H1 (cell line): ENCODE results near the gene OOSP2. TPM values are rescaled to one million over a fixed set of nuclear protein-coding genes. Genes with fewer than 3 reads are reported as not detected.

ENCODE experiments used
- ATF3 ChIP-seq: IDR thresholded peaks from 2 replicates; pipeline ENCODE4 v1.6.1; 2011; ENCODE audit warnings: low read depth, mild to moderate bottlenecking, low read length; ENCODE audit not compliant: insufficient read depth
- EZH2 ChIP-seq: fragments of 200-600 bp; sonication (generic); IDR thresholded peaks from 2 replicates; pipeline ENCODE4 v1.7.1; 2012; ENCODE audit warnings: low read depth, mild to moderate bottlenecking, moderate library complexity, low read length, inconsistent platforms; ENCODE audit not compliant: severe bottlenecking
- PHF8 ChIP-seq: fragments of 200-600 bp; sonication (generic); conservative IDR thresholded peaks from 2 replicates; pipeline ENCODE4 v1.7.1; 2012; ENCODE audit warnings: low read depth, mild to moderate bottlenecking, inconsistent platforms, low read length, moderate library complexity
- TAF7 ChIP-seq: optimal IDR thresholded peaks from 2 replicates; pipeline ENCODE3; 2011; ENCODE audit warnings: low read depth, mild to moderate bottlenecking, inconsistent platforms, low read length, moderate library complexity, borderline replicate concordance
- polyA plus RNA-seq, 7 experiments: library from polyadenylated mRNA; depleted of rRNA in 3 of 7; stranded (reverse) in 5 of 7; unstranded in 2 of 7; fragments of >200 nt in 5 of 7; fragments of 200-250 nt in 2 of 7; gene quantifications; 1 replicate in 5 of 7; 2 replicates in 1 of 7; 4 replicates in 1 of 7; pipeline versions ENCODE4 v1.2.1 to v1.2.3, GENCODE V29; 2011 to 2013; ENCODE audit warnings: missing spikeins in 2 of 7, mixed read lengths in 2 of 7
- total RNA-seq: library from RNA; stranded (reverse); fragmentation: NEBNext Ultra II Directional; extraction: Animal tissue kit (Norgen Biotek cat#: 25700); gene quantifications from 2 replicates; pipeline ENCODE4 v1.2.1, GENCODE V29; 2021
- TF ChIP-seq, protein P1 (sequence below): fragments of 300-600 bp; sonication (generic); IDR thresholded peaks from 2 replicates; pipeline ENCODE4 v1.7.1; 2012; ENCODE audit warnings: low read length, moderate library complexity, mild to moderate bottlenecking, inconsistent platforms; ENCODE audit not compliant: insufficient replicate concordance

OOSP2 gene
- total and polyA plus RNA-seq, 2 of the 8 experiments (the other 6 are each of a cell fraction or from before 2014, with no cell fraction given) = not detected

- TF ChIP-seq ATF3 (no peak), PHF8 (no peak), EZH2 (no peak), TAF7 (no peak)
- TF ChIP-seq, protein P1, sequence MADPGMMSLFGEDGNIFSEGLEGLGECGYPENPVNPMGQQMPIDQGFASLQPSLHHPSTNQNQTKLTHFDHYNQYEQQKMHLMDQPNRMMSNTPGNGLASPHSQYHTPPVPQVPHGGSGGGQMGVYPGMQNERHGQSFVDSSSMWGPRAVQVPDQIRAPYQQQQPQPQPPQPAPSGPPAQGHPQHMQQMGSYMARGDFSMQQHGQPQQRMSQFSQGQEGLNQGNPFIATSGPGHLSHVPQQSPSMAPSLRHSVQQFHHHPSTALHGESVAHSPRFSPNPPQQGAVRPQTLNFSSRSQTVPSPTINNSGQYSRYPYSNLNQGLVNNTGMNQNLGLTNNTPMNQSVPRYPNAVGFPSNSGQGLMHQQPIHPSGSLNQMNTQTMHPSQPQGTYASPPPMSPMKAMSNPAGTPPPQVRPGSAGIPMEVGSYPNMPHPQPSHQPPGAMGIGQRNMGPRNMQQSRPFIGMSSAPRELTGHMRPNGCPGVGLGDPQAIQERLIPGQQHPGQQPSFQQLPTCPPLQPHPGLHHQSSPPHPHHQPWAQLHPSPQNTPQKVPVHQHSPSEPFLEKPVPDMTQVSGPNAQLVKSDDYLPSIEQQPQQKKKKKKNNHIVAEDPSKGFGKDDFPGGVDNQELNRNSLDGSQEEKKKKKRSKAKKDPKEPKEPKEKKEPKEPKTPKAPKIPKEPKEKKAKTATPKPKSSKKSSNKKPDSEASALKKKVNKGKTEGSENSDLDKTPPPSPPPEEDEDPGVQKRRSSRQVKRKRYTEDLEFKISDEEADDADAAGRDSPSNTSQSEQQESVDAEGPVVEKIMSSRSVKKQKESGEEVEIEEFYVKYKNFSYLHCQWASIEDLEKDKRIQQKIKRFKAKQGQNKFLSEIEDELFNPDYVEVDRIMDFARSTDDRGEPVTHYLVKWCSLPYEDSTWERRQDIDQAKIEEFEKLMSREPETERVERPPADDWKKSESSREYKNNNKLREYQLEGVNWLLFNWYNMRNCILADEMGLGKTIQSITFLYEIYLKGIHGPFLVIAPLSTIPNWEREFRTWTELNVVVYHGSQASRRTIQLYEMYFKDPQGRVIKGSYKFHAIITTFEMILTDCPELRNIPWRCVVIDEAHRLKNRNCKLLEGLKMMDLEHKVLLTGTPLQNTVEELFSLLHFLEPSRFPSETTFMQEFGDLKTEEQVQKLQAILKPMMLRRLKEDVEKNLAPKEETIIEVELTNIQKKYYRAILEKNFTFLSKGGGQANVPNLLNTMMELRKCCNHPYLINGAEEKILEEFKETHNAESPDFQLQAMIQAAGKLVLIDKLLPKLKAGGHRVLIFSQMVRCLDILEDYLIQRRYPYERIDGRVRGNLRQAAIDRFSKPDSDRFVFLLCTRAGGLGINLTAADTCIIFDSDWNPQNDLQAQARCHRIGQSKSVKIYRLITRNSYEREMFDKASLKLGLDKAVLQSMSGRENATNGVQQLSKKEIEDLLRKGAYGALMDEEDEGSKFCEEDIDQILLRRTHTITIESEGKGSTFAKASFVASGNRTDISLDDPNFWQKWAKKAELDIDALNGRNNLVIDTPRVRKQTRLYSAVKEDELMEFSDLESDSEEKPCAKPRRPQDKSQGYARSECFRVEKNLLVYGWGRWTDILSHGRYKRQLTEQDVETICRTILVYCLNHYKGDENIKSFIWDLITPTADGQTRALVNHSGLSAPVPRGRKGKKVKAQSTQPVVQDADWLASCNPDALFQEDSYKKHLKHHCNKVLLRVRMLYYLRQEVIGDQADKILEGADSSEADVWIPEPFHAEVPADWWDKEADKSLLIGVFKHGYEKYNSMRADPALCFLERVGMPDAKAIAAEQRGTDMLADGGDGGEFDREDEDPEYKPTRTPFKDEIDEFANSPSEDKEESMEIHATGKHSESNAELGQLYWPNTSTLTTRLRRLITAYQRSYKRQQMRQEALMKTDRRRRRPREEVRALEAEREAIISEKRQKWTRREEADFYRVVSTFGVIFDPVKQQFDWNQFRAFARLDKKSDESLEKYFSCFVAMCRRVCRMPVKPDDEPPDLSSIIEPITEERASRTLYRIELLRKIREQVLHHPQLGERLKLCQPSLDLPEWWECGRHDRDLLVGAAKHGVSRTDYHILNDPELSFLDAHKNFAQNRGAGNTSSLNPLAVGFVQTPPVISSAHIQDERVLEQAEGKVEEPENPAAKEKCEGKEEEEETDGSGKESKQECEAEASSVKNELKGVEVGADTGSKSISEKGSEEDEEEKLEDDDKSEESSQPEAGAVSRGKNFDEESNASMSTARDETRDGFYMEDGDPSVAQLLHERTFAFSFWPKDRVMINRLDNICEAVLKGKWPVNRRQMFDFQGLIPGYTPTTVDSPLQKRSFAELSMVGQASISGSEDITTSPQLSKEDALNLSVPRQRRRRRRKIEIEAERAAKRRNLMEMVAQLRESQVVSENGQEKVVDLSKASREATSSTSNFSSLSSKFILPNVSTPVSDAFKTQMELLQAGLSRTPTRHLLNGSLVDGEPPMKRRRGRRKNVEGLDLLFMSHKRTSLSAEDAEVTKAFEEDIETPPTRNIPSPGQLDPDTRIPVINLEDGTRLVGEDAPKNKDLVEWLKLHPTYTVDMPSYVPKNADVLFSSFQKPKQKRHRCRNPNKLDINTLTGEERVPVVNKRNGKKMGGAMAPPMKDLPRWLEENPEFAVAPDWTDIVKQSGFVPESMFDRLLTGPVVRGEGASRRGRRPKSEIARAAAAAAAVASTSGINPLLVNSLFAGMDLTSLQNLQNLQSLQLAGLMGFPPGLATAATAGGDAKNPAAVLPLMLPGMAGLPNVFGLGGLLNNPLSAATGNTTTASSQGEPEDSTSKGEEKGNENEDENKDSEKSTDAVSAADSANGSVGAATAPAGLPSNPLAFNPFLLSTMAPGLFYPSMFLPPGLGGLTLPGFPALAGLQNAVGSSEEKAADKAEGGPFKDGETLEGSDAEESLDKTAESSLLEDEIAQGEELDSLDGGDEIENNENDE = no peak
Observed at GRCh38 chr11:60088364-60088763, 48.2 kb downstream of the OOSP2 start, which contains the start of gene MS4A2 (continued).
